SU-DHL-6 (cell line): ENCODE measurements around the gene CDC6.

ENCODE experiments used
- EZH2phosphoT487 ChIP-seq: fragments of 200-600 bp; sonication (generic), shearing (Covaris generic); conservative IDR thresholded peaks from 2 replicates; pipeline ENCODE4 v1.6.1; 2018; ENCODE audit warnings: mild to moderate bottlenecking, antibody characterized with exemption, low read length, moderate library complexity, mixed read lengths
- TF ChIP-seq, protein P1 (sequence below): fragments of 200-600 bp; sonication (generic); IDR thresholded peaks from one replicate; pipeline ENCODE4 v1.5.1; 2017; ENCODE audit warnings: antibody characterized with exemption, mild to moderate bottlenecking, low read length, moderate library complexity; ENCODE audit not compliant: insufficient read depth, poor library complexity, severe bottlenecking

DNA sequence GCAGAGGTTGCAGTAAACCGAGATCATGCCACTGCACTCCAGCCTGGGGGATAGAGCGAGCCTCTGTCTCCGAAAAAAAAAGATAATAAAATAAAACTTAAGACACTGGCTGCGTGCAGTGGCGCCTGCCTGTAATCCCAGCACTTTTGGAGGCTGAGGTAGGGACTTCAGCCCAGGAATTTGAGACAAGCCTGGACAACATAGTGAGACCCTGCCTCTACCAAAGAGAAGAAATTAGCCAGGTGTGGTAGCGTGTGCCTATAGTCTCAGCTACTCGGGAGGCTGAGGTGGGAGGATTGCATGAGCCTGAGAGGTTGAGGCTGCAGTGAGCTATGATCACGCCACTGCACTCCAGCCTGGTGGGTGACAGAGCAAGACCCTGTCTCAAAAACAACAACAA, 47.9 kb downstream of the CDC6 start:
- TF ChIP-seq, protein P1, sequence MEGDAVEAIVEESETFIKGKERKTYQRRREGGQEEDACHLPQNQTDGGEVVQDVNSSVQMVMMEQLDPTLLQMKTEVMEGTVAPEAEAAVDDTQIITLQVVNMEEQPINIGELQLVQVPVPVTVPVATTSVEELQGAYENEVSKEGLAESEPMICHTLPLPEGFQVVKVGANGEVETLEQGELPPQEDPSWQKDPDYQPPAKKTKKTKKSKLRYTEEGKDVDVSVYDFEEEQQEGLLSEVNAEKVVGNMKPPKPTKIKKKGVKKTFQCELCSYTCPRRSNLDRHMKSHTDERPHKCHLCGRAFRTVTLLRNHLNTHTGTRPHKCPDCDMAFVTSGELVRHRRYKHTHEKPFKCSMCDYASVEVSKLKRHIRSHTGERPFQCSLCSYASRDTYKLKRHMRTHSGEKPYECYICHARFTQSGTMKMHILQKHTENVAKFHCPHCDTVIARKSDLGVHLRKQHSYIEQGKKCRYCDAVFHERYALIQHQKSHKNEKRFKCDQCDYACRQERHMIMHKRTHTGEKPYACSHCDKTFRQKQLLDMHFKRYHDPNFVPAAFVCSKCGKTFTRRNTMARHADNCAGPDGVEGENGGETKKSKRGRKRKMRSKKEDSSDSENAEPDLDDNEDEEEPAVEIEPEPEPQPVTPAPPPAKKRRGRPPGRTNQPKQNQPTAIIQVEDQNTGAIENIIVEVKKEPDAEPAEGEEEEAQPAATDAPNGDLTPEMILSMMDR, result no peak
- TF ChIP-seq EZH2phosphoT487, result no peak
